ENCODE results near the gene SGPP2.
"Not testable (repeated sequence)": the region's sequence is repeated elsewhere in the genome, so short reads cannot be mapped to it uniquely, and the experiment has no call there.

The SGPP2 gene

DNA sequence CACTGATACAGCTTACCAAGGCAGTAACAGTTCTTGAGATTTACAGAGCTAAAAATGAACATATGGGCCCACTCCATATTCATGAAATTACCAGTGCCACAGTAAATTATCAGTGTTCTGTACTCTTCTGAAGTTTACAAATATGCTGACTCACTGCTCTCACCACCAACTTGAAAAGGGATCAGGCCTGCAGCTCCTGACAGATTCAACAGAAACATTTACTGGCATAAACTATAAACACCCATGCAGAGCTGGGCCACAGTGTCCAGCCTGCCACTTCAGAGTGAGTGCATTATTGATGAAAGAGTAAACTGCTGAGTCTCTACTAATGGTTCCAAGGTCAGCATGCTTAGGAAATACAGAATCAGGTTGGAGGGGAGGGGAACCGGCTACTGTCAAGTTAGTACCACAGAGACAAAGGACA is 148.4 kb downstream of the SGPP2 start:
- DNase-seq (ENCODE audit: low read depth in 1 of 2, low spot score in 1 of 2) = no peak

- DNase-seq (ENCODE audit: low read depth in 1 of 2, low spot score in 1 of 2) = no peak
These were observed 151.3 kb downstream of the SGPP2 start for GRCh38 chr2:222575618-222576017.

DNA sequence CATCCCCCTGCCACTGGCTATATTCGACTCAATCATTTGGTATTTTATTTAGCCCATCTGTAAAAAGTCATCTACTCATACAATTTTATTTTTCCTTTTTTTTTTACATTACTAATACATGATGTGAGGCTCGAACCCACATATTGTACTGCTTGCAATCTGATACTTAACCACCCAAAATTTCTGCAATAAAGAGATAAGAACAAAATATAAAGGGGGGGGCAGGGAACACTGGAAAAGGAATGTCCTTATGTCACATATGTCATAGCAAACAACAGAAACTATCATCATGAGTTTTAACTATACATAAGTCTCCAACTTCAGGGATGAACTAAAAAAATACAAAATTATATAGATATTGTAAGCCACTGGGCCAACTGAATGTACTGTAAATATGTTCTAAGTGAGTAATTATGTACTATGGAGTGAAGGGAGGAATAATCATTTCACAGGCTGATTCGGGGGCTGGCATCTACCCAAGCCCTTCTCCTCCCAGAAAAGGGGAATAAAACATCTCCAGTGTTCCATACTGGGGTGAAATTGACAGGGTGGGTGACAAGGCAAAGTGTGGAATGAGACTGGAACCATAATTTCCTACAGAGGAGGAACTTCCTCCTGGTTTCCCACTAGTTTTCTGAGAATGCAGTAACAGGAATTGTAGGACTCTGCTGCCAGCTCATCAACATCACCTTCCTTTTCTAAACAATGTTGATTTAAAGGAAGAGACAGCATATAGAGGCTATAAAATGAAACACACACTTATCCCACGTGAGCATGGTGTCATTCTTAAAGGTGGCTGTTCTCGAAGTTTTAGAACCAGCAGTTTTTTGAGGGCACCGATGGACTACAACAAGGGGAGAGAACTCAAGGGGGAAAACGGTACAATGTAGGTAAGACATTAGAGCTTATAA is 152.1 kb downstream of the SGPP2 start:
- no peak for DNase-seq (ENCODE audit: low read depth in 1 of 2, low spot score in 1 of 2)

GRCh38 chr2:222577341-222577740 is 153.0 kb downstream of the SGPP2 start:
- no peak for DNase-seq (ENCODE audit: low read depth in 1 of 2, low spot score in 1 of 2)

DNA sequence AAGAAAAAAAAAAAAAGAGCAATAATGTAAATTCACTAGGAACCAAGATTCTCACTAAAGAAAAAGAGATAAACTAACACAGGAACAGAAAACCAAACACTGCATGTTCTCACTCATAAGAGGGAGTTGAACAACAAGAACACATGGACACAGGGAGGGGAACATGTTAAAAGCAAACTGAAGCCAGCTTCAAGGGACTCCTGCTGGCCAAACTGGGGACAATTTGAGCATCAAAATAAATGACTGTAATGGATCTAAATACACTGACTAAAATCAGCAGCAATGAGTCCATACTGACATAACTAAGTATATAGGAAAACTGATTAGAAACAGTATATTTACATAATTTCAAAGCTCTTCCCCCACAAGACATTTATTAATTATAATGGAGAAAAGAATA is 158.6 kb downstream of the SGPP2 start:
- no peak for DNase-seq (ENCODE audit: low read depth in 1 of 2, low spot score in 1 of 2)

DNA sequence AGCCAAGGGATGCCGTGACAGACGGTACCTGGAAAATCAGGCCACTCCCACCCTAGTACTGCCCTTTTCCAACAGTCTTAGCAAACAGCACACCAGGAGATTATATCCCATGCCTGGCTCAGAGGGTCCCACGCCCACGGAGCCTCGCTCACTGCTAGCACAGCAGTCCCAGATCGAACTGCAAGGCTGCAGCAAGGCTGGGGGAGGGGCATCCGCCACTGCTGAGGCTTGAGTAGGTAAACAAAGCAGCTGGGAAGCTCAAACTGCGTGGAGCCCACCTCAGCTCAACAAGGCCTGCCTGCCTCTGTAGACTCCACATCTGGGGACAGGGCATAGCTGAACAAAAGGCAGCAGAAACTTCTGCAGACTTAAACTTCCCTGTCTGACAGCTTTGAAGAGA is 160.2 kb downstream of the SGPP2 start:
- DNase-seq (ENCODE audit: low read depth in 1 of 2, low spot score in 1 of 2) = not testable (repeated sequence)

DNA sequence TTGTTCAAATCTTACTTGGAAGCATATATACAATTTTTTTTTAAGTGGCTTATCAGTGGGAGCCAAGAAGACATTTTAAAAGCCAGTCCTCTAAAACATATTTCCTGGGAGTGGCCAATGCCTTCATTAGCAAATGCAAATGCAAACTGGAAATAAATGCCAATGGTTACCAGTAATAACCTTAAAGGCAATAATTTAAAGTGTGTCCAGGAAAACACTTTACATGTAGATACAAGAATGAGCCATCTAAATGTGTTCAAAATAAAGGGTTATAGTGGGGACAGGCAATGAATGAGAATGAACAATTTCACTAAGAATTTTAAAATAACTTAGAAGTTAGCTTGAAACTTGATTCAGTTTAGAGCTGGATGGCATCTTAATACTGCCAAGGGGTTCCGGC is 167.3 kb downstream of the SGPP2 start:
- DNase-seq (ENCODE audit: low read depth in 1 of 2, low spot score in 1 of 2) = no peak

- no peak for DNase-seq (ENCODE audit: low read depth in 1 of 2, low spot score in 1 of 2)
These were observed 167.8 kb downstream of the SGPP2 start for GRCh38 chr2:222592176-222592575.

- no peak for DNase-seq (ENCODE audit: low read depth in 1 of 2, low spot score in 1 of 2)
These were observed 170.3 kb downstream of the SGPP2 start for GRCh38 chr2:222594679-222595078.

DNA sequence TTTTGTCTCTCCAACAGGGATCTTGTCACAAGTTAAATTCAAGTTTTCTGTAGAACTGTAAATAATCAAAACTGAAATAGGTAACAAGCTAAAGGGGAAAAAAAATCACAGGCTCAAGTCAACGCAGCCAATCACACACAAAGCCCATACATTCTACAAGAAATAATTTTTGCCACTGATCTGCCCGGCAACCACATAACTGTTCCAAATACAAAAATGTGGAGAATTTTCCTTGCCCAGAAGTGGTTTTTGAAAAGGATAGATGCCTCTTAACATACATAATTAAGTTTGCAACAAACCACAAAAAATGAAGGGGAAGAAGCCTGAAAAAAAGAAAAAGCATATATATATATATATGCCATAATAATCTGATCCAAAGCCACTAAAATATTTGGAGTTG is 171.2 kb downstream of the SGPP2 start:
- DNase-seq (ENCODE audit: low read depth in 1 of 2, low spot score in 1 of 2) = no peak

DNA sequence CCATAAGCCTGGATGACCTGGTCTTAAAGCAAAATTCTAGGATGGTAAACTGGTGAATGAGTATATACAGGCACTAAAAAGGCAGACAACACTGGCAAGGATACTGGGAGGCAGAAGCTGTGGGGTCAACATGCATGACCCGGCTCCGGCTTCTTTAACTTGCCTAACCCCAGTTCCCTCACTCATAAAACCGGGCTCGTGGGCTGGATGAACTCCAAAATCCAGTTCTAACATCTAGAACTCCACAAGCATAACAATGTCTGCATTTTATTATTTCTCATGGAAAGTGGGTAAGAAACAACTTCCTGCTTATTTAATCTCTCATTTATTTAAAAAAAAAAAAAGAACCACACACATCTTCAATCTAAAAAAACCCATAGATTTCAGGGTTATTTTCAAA is 174.3 kb downstream of the SGPP2 start:
- DNase-seq (ENCODE audit: low read depth in 1 of 2, low spot score in 1 of 2) = no peak

- no peak for DNase-seq (ENCODE audit: low read depth in 1 of 2, low spot score in 1 of 2)
These were observed 179.2 kb downstream of the SGPP2 start for GRCh38 chr2:222603501-222603900.

- DNase-seq (ENCODE audit: low read depth in 1 of 2, low spot score in 1 of 2) = no peak
These were observed 180.6 kb downstream of the SGPP2 start for GRCh38 chr2:222604749-222605515.

GRCh38 chr2:222606306-222606705 is 182.0 kb downstream of the SGPP2 start:
- DNase-seq (ENCODE audit: low read depth in 1 of 2, low spot score in 1 of 2) = no peak

DNA sequence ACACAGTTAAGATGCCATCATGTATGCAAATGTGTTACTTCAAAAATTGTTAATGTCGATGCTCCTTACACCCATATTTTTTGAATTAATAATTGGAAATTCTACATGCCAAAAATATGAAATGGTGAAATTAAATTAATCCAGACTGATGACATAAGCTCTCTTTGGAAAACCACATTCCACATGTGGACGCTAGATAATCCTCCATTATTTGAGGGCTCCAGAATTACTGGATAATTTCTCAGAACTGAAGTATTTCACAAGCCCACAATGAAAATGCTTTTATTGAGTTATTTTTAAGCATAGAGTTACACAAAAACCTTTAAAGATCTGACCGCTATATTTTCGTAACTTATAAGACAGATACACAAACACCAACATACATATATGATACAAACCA is 183.7 kb downstream of the SGPP2 start:
- DNase-seq (ENCODE audit: low read depth in 1 of 2, low spot score in 1 of 2) = no peak

DNA sequence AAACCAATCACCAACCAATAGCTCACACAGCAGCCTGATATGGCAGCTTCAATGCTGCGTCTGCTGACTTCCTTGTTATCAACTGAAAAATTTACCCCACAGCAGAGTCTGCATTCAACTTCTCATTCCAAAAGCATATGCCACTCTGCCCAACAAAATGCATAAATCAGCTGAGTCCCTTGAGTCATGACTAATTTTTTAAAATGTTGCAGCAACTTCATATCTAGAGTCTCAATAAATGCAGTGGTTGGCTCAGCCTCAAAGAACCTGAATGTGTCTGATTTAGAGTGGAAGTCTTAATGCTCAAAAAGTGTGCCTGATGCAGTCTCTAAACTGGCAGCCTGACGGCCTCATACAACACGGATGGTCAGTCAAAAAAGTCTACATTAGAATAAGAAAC is 185.0 kb downstream of the SGPP2 start:
- no peak for DNase-seq (ENCODE audit: low read depth in 1 of 2, low spot score in 1 of 2)

All from activated T-helper 1 cell treated with anti-CD3 and anti-CD28 coated beads, Interleukin-2, amount 50 U/mL, for 16 hours (primary cell).